SK-N-SH (cell line): ENCODE measurements around the gene MSL3B.

Experiments used
- CTCF ChIA-PET: fragments of 300-600, 350-600 bp; formaldehyde crosslinking; extraction: SDS; loops from one replicate; lab custom pipeline; 2021; lab: Yijun Ruan, JAX
- POLR2A ChIA-PET: fragments of 350-600 bp; sonication (Branson Sonifier 250); formaldehyde crosslinking; extraction: SDS; loops from one replicate; lab custom pipeline; 2020; ENCODE audit warnings: antibody characterized with exemption, inconsistent platforms; lab: Yijun Ruan, JAX
- DNase-seq: peaks from one replicate; pipeline ENCODE4 v3.0.0; 2012
- H2AFZ ChIP-seq: fragments of 200-600 bp; sonication (generic); 2 replicates; pipeline ENCODE4 v1.8.1; 2016; ENCODE audit warnings: antibody characterized with exemption, mild to moderate bottlenecking, low read depth
- H3F3A ChIP-seq: fragments of 200-600 bp; sonication (generic); replicated peaks from 2 replicates; pipeline ENCODE3; 2016; ENCODE audit warnings: antibody characterized with exemption, mild to moderate bottlenecking; ENCODE audit not compliant: insufficient read depth
- H3K27ac ChIP-seq, 2 experiments: fragments of 200-500 bp in 1 of 2; fragments of 200-600 bp in 1 of 2; sonication (Bioruptor generic) in 1 of 2; sonication (generic), shearing (Covaris generic) in 1 of 2; 2 replicates each; pipeline versions ENCODE4 v1.5.1 to v1.6.1; 2014 to 2016; ENCODE audit warnings: low read depth in 2 of 2, inconsistent platforms in 1 of 2, low read length in 1 of 2, mild to moderate bottlenecking in 1 of 2, mixed read lengths in 1 of 2
- H3K27me3 ChIP-seq: fragments of 200-600 bp; sonication (generic), shearing (Covaris generic); 2 replicates; pipeline ENCODE4 v1.6.1; 2016; ENCODE audit warnings: mixed run types; ENCODE audit not compliant: insufficient read depth
- H3K36me3 ChIP-seq, 2 experiments: fragments of 200-500 bp in 1 of 2; fragments of 200-600 bp in 1 of 2; sonication (Bioruptor generic) in 1 of 2; sonication (generic) in 1 of 2; replicated peaks in 1 of 2; 2 replicates each; pipeline versions ENCODE3 to v1.5.1; 2014 to 2016; ENCODE audit warnings: low read length in 1 of 2, mild to moderate bottlenecking in 1 of 2; ENCODE audit not compliant: insufficient read depth in 2 of 2, control insufficient read depth in 1 of 2
- H3K4me1 ChIP-seq, 2 experiments: fragments of 200-500 bp in 1 of 2; fragments of 200-600 bp in 1 of 2; sonication (Bioruptor generic) in 1 of 2; sonication (generic), shearing (Covaris generic) in 1 of 2; 2 replicates each; pipeline versions ENCODE4 v1.5.1 to v1.6.1; 2014 to 2016; ENCODE audit warnings: low read depth in 1 of 2, low read length in 1 of 2, mixed run types in 1 of 2; ENCODE audit not compliant: insufficient read depth in 2 of 2, control insufficient read depth in 1 of 2
- H3K4me2 ChIP-seq: fragments of 200-600 bp; sonication (generic), shearing (Covaris generic); 2 replicates; pipeline ENCODE4 v1.6.1; 2017; ENCODE audit warnings: mixed run types
- H3K4me3 ChIP-seq, 2 experiments: fragments of 200-500 bp in 1 of 2; fragments of 200-600 bp in 1 of 2; sonication (Bioruptor generic) in 1 of 2; sonication (generic), shearing (Covaris generic) in 1 of 2; 2 replicates each; pipeline versions ENCODE4 v1.5.1 to v1.8.1; 2014 to 2016; ENCODE audit warnings: low read depth in 2 of 2, inconsistent platforms in 1 of 2, low read length in 1 of 2, mild to moderate bottlenecking in 1 of 2, mixed read lengths in 1 of 2, moderate library complexity in 1 of 2
- H3K79me2 ChIP-seq: fragments of 200-600 bp; sonication (generic); 2 replicates; pipeline ENCODE4 v1.8.1; 2017; ENCODE audit warnings: mild to moderate bottlenecking; ENCODE audit not compliant: insufficient read depth
- H3K9ac ChIP-seq: fragments of 200-600 bp; sonication (generic); 2 replicates; pipeline ENCODE4 v1.6.1; 2017; ENCODE audit warnings: mixed run types
- H3K9me2 ChIP-seq: fragments of 200-600 bp; sonication (generic); 2 replicates; pipeline ENCODE4 v1.6.1; 2017; ENCODE audit warnings: mixed run types
- H3K9me3 ChIP-seq: fragments of 200-600 bp; sonication (generic); 2 replicates; pipeline ENCODE4 v1.6.1; 2017; ENCODE audit warnings: mixed run types, mild to moderate bottlenecking, moderate library complexity
- H4K20me1 ChIP-seq: fragments of 200-600 bp; sonication (generic); 2 replicates; pipeline ENCODE4 v1.6.1; 2017; ENCODE audit warnings: mild to moderate bottlenecking, mixed run types; ENCODE audit not compliant: insufficient read depth
- EZH2phosphoT487 ChIP-seq: fragments of 200-600 bp; sonication (generic); IDR thresholded peaks from 2 replicates; pipeline ENCODE4 v1.6.1; 2017; ENCODE audit warnings: low read depth, mixed run types, mild to moderate bottlenecking, antibody characterized with exemption, moderate library complexity, borderline replicate concordance
- FOXJ3 ChIP-seq: sonication (generic); formaldehyde crosslinking; IDR thresholded peaks from 2 replicates; pipeline ENCODE4 v1.5.1; 2020; ENCODE audit warnings: mild to moderate bottlenecking, missing genetic modification reagents
- FOXM1 ChIP-seq: IDR thresholded peaks from 2 replicates; pipeline ENCODE4 v1.4.0; 2012; ENCODE audit warnings: low read depth, mild to moderate bottlenecking
- GATA2 ChIP-seq: sonication (generic); formaldehyde crosslinking; IDR thresholded peaks from 2 replicates; pipeline ENCODE4 v1.5.0; 2020; ENCODE audit warnings: mild to moderate bottlenecking, missing genetic modification reagents
- MXI1 ChIP-seq: IDR thresholded peaks from 2 replicates; pipeline ENCODE4 v1.6.1; 2012; ENCODE audit warnings: mild to moderate bottlenecking, low read depth, low read length, improper control_type of control experiment
- NRF1 ChIP-seq: IDR thresholded peaks from 2 replicates; pipeline ENCODE4 v1.6.1; 2012; ENCODE audit warnings: low read depth, mild to moderate bottlenecking, low read length
- RAD21 ChIP-seq: IDR thresholded peaks from 2 replicates; pipeline ENCODE4 v1.6.1; 2012; ENCODE audit warnings: mild to moderate bottlenecking, low read length
- SIN3A ChIP-seq: IDR thresholded peaks from 2 replicates; pipeline ENCODE4 v1.6.1; 2012; ENCODE audit warnings: low read depth, mild to moderate bottlenecking, low read length, moderate library complexity, borderline replicate concordance
- YY1 ChIP-seq: IDR thresholded peaks from 2 replicates; pipeline ENCODE4 v1.4.0; 2012; ENCODE audit warnings: low read depth, mild to moderate bottlenecking
- WGBS: methylation state at CpG from one replicate; pipeline ENCODE4 v1.1.6; 2017; ENCODE audit warnings: low lambda C conversion rate; 5-methylcytosine and 5-hydroxymethylcytosine counted together
- TF ChIP-seq, protein P1 (sequence below): IDR thresholded peaks from 2 replicates; pipeline ENCODE4 v1.4.0; 2012; ENCODE audit warnings: low read depth, borderline replicate concordance
- TF ChIP-seq, protein P2 (sequence below): fragments of 200-600 bp; sonication (generic); IDR thresholded peaks from 2 replicates; pipeline ENCODE4 v1.6.1; 2017; ENCODE audit warnings: antibody characterized with exemption, mild to moderate bottlenecking, moderate library complexity
- TF ChIP-seq, protein P3 (sequence below): IDR thresholded peaks from 2 replicates; pipeline ENCODE4 v1.4.0; 2012; ENCODE audit warnings: low read depth, borderline replicate concordance
- TF ChIP-seq, protein P4 (sequence below): fragments of 150-350 bp; IDR thresholded peaks from 2 replicates; pipeline ENCODE4 v1.6.1; 2016; ENCODE audit warnings: mild to moderate bottlenecking, low read depth, low read length

MSL3B gene

DNA sequence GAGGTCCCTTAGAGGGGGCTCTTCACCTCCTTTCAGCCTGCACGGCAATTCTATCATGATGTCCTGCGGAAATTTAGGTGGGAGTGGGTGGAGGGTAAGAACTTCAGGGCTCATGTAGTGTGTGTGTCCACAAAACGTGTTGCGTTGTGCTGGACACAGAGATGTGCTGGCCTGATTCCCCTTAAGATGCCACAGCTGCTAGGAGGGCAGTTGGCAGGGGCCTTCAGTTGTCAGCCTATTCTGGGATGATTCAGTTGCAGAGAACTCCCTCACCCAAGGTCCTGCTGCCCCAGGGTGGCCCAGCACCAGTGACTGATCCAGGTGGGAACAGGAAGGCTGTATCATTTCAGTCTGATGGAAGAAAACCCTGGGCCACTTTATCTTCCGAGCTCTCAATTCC lies 12.8 kb downstream of the MSL3B start:
- CTCF ChIA-PET, result interaction anchor here (0.7 to 1.5 kb wide), 3 partner anchors 8 to 21 kb away, joined by 3 read pairs; no protein-coding TSS in a partner anchor
- H3K27me3 ChIP-seq, result no peaks in the 10 kb centered on the region

More for the DNA sequence above, 12.8 kb downstream of the MSL3B start:
- H2AFZ ChIP-seq, result peak overlapping the region; percentile 99; the same call in 1 of the 2 replicates
- H3K9me3 ChIP-seq, result no peaks in the 10 kb centered on the region
- H3K4me3 ChIP-seq, result peak overlapping the region in 1 of 2 experiments; percentile 93; a peak in 1 of 4 replicates
- H4K20me1 ChIP-seq, result peaks cover 10% of the 10 kb centered on the region; the same call in 1 of the 2 replicates
- H3K4me2 ChIP-seq, result peak overlapping the region; percentile 96
- peaks cover 3% of the 10 kb centered on the region for H3F3A ChIP-seq
- no peak overlapping the region for H3K27ac ChIP-seq
- H3K36me3 ChIP-seq, result peaks cover 6 to 16% of the 10 kb centered on the region in 2 experiments
- DNase-seq, result no peak
- TF ChIP-seq FOXM1 (no peak), MXI1 (no peak), FOXJ3 (CRISPR knock-in tag) (no peak), GATA2 (CRISPR knock-in tag) (no peak), SIN3A (no peak), NRF1 (no peak), YY1 (no peak), RAD21 (no peak), EZH2phosphoT487 (no peak)
- TF ChIP-seq, protein P1, sequence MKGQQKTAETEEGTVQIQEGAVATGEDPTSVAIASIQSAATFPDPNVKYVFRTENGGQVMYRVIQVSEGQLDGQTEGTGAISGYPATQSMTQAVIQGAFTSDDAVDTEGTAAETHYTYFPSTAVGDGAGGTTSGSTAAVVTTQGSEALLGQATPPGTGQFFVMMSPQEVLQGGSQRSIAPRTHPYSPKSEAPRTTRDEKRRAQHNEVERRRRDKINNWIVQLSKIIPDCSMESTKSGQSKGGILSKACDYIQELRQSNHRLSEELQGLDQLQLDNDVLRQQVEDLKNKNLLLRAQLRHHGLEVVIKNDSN, result no peak
- TF ChIP-seq, protein P2, sequence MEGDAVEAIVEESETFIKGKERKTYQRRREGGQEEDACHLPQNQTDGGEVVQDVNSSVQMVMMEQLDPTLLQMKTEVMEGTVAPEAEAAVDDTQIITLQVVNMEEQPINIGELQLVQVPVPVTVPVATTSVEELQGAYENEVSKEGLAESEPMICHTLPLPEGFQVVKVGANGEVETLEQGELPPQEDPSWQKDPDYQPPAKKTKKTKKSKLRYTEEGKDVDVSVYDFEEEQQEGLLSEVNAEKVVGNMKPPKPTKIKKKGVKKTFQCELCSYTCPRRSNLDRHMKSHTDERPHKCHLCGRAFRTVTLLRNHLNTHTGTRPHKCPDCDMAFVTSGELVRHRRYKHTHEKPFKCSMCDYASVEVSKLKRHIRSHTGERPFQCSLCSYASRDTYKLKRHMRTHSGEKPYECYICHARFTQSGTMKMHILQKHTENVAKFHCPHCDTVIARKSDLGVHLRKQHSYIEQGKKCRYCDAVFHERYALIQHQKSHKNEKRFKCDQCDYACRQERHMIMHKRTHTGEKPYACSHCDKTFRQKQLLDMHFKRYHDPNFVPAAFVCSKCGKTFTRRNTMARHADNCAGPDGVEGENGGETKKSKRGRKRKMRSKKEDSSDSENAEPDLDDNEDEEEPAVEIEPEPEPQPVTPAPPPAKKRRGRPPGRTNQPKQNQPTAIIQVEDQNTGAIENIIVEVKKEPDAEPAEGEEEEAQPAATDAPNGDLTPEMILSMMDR, result no peak
- TF ChIP-seq, protein P3, sequence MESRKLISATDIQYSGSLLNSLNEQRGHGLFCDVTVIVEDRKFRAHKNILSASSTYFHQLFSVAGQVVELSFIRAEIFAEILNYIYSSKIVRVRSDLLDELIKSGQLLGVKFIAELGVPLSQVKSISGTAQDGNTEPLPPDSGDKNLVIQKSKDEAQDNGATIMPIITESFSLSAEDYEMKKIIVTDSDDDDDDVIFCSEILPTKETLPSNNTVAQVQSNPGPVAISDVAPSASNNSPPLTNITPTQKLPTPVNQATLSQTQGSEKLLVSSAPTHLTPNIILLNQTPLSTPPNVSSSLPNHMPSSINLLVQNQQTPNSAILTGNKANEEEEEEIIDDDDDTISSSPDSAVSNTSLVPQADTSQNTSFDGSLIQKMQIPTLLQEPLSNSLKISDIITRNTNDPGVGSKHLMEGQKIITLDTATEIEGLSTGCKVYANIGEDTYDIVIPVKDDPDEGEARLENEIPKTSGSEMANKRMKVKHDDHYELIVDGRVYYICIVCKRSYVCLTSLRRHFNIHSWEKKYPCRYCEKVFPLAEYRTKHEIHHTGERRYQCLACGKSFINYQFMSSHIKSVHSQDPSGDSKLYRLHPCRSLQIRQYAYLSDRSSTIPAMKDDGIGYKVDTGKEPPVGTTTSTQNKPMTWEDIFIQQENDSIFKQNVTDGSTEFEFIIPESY, result no peak
- TF ChIP-seq, protein P4, sequence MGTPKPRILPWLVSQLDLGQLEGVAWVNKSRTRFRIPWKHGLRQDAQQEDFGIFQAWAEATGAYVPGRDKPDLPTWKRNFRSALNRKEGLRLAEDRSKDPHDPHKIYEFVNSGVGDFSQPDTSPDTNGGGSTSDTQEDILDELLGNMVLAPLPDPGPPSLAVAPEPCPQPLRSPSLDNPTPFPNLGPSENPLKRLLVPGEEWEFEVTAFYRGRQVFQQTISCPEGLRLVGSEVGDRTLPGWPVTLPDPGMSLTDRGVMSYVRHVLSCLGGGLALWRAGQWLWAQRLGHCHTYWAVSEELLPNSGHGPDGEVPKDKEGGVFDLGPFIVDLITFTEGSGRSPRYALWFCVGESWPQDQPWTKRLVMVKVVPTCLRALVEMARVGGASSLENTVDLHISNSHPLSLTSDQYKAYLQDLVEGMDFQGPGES, result no peak
- TF ChIP-seq, all 33 proteins: peak for 0
- WGBS, result 84% methylated on average over 5 of the region's 5 CpGs
- H3K9ac ChIP-seq, result no peak overlapping the region
- no peaks in the 10 kb centered on the region for H3K9me2 ChIP-seq
- POLR2A ChIA-PET, result interaction anchor here (0.7 kb wide), 1 partner anchor 1303 kb away, joined by 3 read pairs; no protein-coding TSS in a partner anchor
- H3K4me1 ChIP-seq, result peaks cover 11 to 20% of the 10 kb centered on the region in 2 experiments; a peak in 2 of 4 replicates
- H3K79me2 ChIP-seq, result peaks cover 40% of the 10 kb centered on the region
